Motor neuron (in vitro differentiated cells): ENCODE results near the gene USP6. TPM values are rescaled to one million over a fixed set of nuclear protein-coding genes. Genes with fewer than 3 reads are reported as not detected.
"Not testable (repeated sequence)": the region's sequence is repeated elsewhere in the genome, so short reads cannot be mapped to it uniquely, and the experiment has no call there.

Experiments used
- ATAC-seq, 8 experiments: fragments of 200-7000 bp; cut with Tn5 transposase; replicated peaks in 6 of 8; 2 replicates each; pipeline ENCODE4 v1.8.0; 2021; ENCODE audit warnings: mild to moderate bottlenecking in 8 of 8, moderate library complexity in 8 of 8
- H3K27ac ChIP-seq, 2 donors: fragments of 250-450 bp; sonication (Bioruptor Pico); 2 replicates each; pipeline ENCODE4 v1.9.0; 2021; ENCODE audit warnings: antibody characterized with exemption in 2 of 2, mild to moderate bottlenecking in 2 of 2, moderate library complexity in 1 of 2
- H3K4me1 ChIP-seq, 2 donors: fragments of 250-450 bp; sonication (Bioruptor Pico); replicated peaks in 1 of 2; 2 replicates each; pipeline ENCODE4 v1.6.1; 2021; ENCODE audit warnings: antibody characterized with exemption in 2 of 2, mild to moderate bottlenecking in 2 of 2, moderate library complexity in 1 of 2
- H3K4me3 ChIP-seq, 5 donors: fragments of 250-450 bp; sonication (Bioruptor Pico); 2 replicates each; pipeline ENCODE4 v1.9.0; 2021; ENCODE audit warnings: antibody characterized with exemption in 5 of 5, mild to moderate bottlenecking in 5 of 5, moderate library complexity in 4 of 5
- WGBS, 10 experiments: fragments of 450-650 bp; shearing (Covaris generic); methylation state at CpG; one replicate each; pipeline ENCODE4 v1.0.0; 2022; 5-methylcytosine and 5-hydroxymethylcytosine counted together
- in situ Hi-C, 9 experiments: fragments of 400-800 bp; cut with MboI; loops; one replicate each; pipeline ENCODE4 v1.15.0; 2021; ENCODE audit warnings: low sequenced_read_pairs in 9 of 9, low pct_unique_long_range_greater_than_20kb in 2 of 9; ENCODE audit not compliant: unreplicated experiment in 9 of 9
- total RNA-seq, 8 experiments: library from RNA; unstranded; fragments of 300-600 nt; gene quantifications; 2 replicates each; pipeline versions ENCODE4 v1.2.3 to v1.2.4, GENCODE V29; 2022

The USP6 gene
- under 1 TPM; 0.17 to 1.00 (median 0.47) TPM for total RNA-seq

DNA sequence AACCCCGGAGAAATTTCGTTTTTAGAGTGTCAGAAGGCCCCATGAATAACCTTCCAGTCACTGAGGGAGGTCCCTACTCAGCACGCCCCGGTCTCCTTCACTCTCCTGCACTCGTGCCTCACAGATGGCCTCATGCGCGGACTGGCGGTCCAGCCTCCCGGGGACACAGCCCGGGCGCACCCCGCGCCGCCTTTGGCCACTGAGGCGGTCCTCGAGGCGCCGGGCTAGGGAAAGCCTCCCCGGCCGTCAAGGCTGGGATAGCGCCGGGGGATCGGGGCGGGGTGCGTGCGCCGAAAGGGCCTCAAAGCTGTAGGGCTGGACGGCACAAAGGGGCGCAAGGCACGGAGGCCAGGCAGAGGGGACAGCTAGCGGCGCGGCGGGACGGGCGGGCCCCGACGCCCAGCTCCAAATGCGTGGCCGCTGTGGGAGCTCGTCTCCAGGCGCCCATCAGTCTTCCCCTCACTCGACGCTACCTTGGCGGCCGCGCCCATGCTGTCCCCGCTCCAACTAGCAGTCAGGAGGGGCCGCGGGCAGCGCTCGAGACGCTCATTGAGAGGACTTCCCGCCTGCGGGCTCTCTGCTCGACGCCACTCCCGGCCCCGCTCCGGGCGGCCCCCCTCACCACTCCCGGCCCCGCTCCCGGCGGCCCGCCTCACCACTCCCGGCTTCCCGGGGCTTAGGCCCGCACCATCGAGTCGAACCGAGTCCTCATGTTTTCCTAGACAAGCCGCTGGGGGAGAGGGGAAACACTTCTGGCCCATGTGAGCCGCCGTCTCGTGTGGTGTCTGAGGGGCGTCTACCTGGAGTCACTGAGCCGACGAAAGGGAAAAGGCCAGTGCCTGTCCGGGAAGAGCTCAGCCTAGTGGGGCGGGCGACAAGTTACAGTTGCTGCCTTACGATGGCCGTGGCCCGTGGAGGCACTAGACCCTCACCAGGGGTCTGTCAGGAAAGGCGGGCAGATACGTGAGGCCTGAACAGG, at the start of gene USP6:
USP6 (plus strand) TSS at position 360 of the 979 bp plus-strand sequence. CDS start 14,336 bp downstream, outside the sequence.
- H3K4me3 ChIP-seq: no peak within 1 kb of the TSS
- peaks cover 0 to 5% of the 10 kb centered on the region in 2 donors for H3K4me1 ChIP-seq
- 0 to 95% (median 76%) methylated on average over 2 to 11 of the region's 87 CpGs; no CpG with 5 or more reads in 5 of the 10 experiments for WGBS, 10 experiments
- in situ Hi-C loops: no loop called here
- no peak for ATAC-seq
- no peak within 1 kb of the TSS for H3K27ac ChIP-seq

- no peak overlapping the region for H3K27ac ChIP-seq
- H3K4me3 ChIP-seq: no peak overlapping the region
- H3K4me1 ChIP-seq: no peaks in the 10 kb centered on the region
- in situ Hi-C loops: loop anchor here in 3 of 9 experiments (25.0 kb wide), 2 partner anchors 106 to 156 kb away; partner anchors contain the start of genes CHRNE (in 2 of the 3), ENO3 (in 1 of the 3) and SPAG7 (in 1 of the 3)
- no peak for ATAC-seq
- 60 to 100% (median 86%) methylated on average over 1 to 3 of the region's 3 CpGs; no CpG with 5 or more reads in 4 of the 10 experiments for WGBS, 10 experiments
Observed at GRCh38 chr17:5068236-5068635, 47.6 kb upstream of the USP6 start.

DNA sequence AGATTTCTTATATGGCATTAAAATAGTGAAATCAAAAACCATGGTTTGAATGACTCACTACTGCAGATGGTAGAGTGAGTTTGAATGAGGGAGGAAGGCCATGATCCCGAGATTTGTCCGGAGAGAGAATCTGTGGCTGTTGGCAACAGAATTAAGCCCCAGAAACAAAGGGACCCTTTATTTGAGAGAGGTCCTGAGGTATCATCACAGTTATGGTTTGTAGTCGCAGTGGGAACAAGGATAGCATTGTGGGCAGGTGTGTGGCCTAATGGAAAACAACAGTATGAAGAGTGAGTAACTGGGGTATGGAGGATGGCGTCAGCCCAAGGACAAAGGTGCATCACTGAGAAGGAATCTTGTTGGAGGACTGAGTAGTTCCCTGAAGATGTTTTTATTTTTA, 46.1 kb upstream of the USP6 start:
- H3K4me1 ChIP-seq: no peaks in the 10 kb centered on the region
- no peak overlapping the region for H3K4me3 ChIP-seq
- no peak overlapping the region for H3K27ac ChIP-seq
- ATAC-seq: no peak
- in situ Hi-C loops: loop anchor here in 3 of 9 experiments (25.0 kb wide), 2 partner anchors 107 to 157 kb away; partner anchors contain the start of genes CHRNE (in 2 of the 3), ENO3 (in 1 of the 3) and SPAG7 (in 1 of the 3)
- 28 to 100% (median 82%) methylated on average over 1 to 4 of the region's 4 CpGs; no CpG with 5 or more reads in 1 of the 10 experiments for WGBS, 10 experiments

- ATAC-seq, H3K4me3 ChIP-seq, H3K4me1 ChIP-seq, in situ Hi-C loops, H3K27ac ChIP-seq: not testable (repeated sequence)
- WGBS, 10 experiments: 40 to 90% (median 68%) methylated on average over 1 to 4 of the region's 5 CpGs; no CpG with 5 or more reads in 1 of the 10 experiments
Observed at GRCh38 chr17:5075472-5075871, 40.4 kb upstream of the USP6 start.

- H3K27ac ChIP-seq: not testable (repeated sequence)
Observed at GRCh38 chr17:5077275-5077674, 38.6 kb upstream of the USP6 start.

GRCh38 chr17:5077781-5078105, 38.1 kb upstream of the USP6 start:
- in situ Hi-C loops: no loop called here
- Histone ChIP-seq H3K4me1 (no peaks in the 10 kb centered on the region), H3K4me3 (peak overlapping the region in 4 of 5 donors; percentile 29 to 44 (median 33)), H3K27ac (peak overlapping the region in 1 of 2 donors; percentile 75)
- 11 to 98% (median 62%) methylated on average over 1 to 10 of the region's 14 CpGs; no CpG with 5 or more reads in 3 of the 10 experiments for WGBS, 10 experiments
- peak in 1 of 8 experiments; percentile 11 for ATAC-seq

More at GRCh38 chr17:5077275-5077674, 38.6 kb upstream of the USP6 start:
- H3K4me1 ChIP-seq, H3K4me3 ChIP-seq, in situ Hi-C loops, ATAC-seq: not testable (repeated sequence)
- 90 to 100% (median 98%) methylated on average over 1 to 18 of the region's 24 CpGs; no CpG with 5 or more reads in 1 of the 10 experiments for WGBS, 10 experiments

DNA sequence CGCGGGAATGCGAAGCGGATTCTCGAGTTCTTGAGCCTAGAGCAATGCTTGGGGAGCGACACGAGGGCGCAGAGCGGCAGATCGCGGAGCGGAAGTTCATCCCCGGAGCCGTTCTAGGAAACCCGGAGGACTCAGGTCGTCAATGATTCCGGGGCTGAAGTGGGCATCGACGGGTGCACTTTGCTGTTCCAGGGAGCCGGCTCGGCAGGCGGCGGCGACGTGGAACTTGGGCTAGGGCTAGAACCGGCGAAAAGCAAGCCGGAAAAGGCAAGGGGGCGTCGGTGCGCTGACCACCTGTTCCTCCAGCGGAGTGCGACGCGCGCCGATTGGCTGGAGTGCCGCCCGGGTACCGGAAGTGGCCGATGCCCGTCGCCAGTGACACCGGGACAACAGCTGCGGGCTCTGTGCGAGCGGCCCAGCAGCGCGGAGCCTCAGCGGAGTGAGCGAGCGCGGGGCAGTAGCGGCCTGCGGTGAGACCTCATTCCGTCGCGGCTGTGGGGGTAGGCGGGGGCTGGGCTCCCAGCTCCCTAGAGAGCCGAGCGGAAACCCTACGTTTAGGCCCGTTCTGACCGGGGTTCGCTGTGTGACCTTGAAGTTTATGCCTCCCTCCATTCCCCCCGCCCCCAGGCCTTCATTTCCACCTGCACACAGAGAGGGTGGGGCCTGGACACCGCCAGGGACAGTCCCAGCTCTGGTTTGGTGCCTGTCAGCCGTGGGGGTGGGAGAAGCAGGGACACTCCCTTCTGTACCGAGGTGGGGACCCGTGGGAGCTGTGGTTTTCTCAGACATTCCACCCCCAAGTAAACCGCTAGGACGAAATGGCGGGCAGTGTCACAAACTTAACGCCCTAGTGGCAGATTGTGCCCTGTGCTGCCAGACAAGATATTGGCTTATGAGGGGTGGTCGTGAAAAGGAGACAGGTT, 37.5 kb upstream of the USP6 start, which contains the start of gene ZFP3:
ZFP3 (plus strand) TSS at position 362 of the 923 bp plus-strand sequence. CDS start 13,038 bp downstream, outside the sequence.
- peak; percentile 60 to 98 (median 94) for ATAC-seq
- WGBS, 10 experiments: 6 to 91% (median 41%) methylated on average over 2 to 35 of the region's 75 CpGs; no CpG with 5 or more reads in 4 of the 10 experiments
- in situ Hi-C loops: no loop called here

DNA sequence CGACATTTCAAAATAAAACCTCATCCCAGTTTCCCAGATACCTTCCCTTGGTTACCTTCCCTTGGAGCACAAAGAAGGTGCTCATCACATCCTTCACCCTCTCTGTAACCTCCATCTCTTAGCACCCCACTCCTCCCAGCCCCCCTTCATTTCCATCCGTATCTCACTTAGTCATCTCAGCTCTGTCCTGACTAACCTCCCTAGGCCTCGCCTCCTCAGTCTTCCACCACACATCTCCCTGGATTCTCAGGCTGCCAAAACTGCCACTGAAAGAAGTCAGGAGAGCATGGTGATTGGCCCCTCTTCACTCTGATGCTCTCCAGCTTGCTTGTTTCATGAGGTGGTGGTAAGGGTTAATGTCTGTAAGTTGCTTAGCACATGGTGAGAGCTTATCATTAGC, 35.2 kb upstream of the USP6 start:
- H3K4me3 ChIP-seq: no peak overlapping the region
- ATAC-seq: no peak
- no peaks in the 10 kb centered on the region for H3K4me1 ChIP-seq
- H3K27ac ChIP-seq: no peak overlapping the region
- WGBS, 10 experiments: 43 to 92% (median 62%) methylated on average over 1 to 3 of the region's 3 CpGs; no CpG with 5 or more reads in 3 of the 10 experiments
- in situ Hi-C loops: no loop called here

More for the DNA sequence above, 37.5 kb upstream of the USP6 start, which contains the start of gene ZFP3:
- H3K4me3 ChIP-seq: peak within 1 kb of the TSS in 4 of 5 donors; percentile 29 to 44 (median 33)
- H3K27ac ChIP-seq: peak within 1 kb of the TSS in 1 of 2 donors; percentile 75
- no peaks in the 10 kb centered on the region for H3K4me1 ChIP-seq

DNA sequence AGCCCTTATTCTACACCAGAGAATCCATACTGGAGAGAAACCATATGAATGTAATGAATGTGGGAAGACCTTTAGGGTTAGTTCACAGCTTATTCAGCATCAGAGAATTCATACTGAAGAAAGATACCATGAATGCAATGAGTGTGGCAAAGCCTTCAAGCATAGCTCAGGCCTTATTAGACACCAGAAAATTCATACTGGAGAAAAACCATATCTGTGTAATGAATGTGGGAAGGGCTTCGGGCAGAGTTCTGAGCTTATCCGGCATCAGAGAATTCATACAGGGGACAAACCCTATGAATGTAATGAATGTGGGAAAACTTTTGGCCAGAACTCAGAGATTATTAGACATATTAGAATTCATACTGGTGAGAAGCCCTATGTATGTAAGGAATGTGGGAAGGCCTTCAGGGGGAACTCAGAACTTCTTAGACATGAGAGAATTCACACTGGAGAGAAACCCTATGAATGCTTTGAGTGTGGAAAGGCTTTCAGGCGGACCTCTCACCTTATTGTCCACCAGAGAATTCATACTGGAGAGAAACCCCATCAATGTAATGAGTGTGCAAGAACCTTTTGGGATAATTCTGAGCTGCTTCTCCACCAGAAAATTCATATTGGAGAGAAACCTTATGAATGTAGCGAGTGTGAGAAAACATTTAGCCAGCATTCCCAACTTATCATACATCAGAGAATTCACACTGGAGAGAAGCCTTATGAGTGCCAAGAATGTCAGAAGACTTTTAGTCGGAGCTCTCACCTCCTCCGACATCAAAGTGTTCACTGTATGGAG, 23.4 kb upstream of the USP6 start:
- Histone ChIP-seq H3K4me3 (no peak overlapping the region), H3K27ac (no peak overlapping the region), H3K4me1 (no peaks in the 10 kb centered on the region)
- 72 to 94% (median 82%) methylated on average over 1 to 6 of the region's 6 CpGs for WGBS, 10 experiments
- no peak for ATAC-seq
- in situ Hi-C loops: no loop called here

GRCh38 chr17:5096731-5097100, 19.1 kb upstream of the USP6 start:
- Histone ChIP-seq H3K4me1 (no peaks in the 10 kb centered on the region), H3K4me3 (peak overlapping the region; percentile 31 to 49 (median 42)), H3K27ac (no peak overlapping the region)
- 5 to 75% (median 33%) methylated on average over 2 to 7 of the region's 7 CpGs; no CpG with 5 or more reads in 2 of the 10 experiments for WGBS, 10 experiments
- in situ Hi-C loops: no loop called here
- ATAC-seq: no peak

- in situ Hi-C loops: no loop called here
- 0 to 34% (median 4%) methylated on average over 2 to 22 of the region's 63 CpGs; no CpG with 5 or more reads in 4 of the 10 experiments for WGBS, 10 experiments
- H3K4me3 ChIP-seq: peak overlapping the region; percentile 31 to 49 (median 42)
- peak in 6 of 8 experiments; percentile 38 to 96 (median 92) for ATAC-seq
- H3K27ac ChIP-seq: no peak overlapping the region
- H3K4me1 ChIP-seq: no peaks in the 10 kb centered on the region
Observed at GRCh38 chr17:5097101-5097834, 18.6 kb upstream of the USP6 start.
